ENCODE measurements around the gene ST6GALNAC1. TPM values are rescaled to one million over a fixed set of nuclear protein-coding genes. Genes with fewer than 3 reads are reported as not detected.

The ST6GALNAC1 gene
- total and polyA plus RNA-seq, 2 of the 13 experiments (the other 11 are each of a cell fraction or from before 2014, with no cell fraction given) = not detected

- no peak for TF ChIP-seq JUNB (CRISPR knock-in tag; IDR thresholded peaks at IDR 0.05; ENCODE audit: borderline replicate concordance)
- TF ChIP-seq HOXA3 (CRISPR knock-in tag; IDR thresholded peaks at IDR 0.05) = peak; percentile 54; the same call in 1 of the 2 replicates
- TF ChIP-seq TBX2 (CRISPR knock-in tag; IDR thresholded peaks at IDR 0.05; ENCODE audit: borderline replicate concordance) = 0 out of 2 replicates have a peak, but pooled peaks have one; percentile 59
- no peak for TF ChIP-seq ZHX2 (IDR thresholded peaks at IDR 0.05; ENCODE audit: low read depth)
- TF ChIP-seq ZHX2 (CRISPR knock-in tag; IDR thresholded peaks at IDR 0.05; ENCODE audit: borderline replicate concordance) = no peak
- TF ChIP-seq ZNF646 (CRISPR knock-in tag; IDR thresholded peaks at IDR 0.05) = no peak
- TF ChIP-seq BATF2 (CRISPR knock-in tag; IDR thresholded peaks at IDR 0.05) = no peak
- TF ChIP-seq ZNF788 (CRISPR knock-in tag; IDR thresholded peaks at IDR 0.05; ENCODE audit: borderline replicate concordance) = peak; percentile 42; the same call in 1 of the 2 replicates
- no peak for TF ChIP-seq HHEX (CRISPR knock-in tag; IDR thresholded peaks at IDR 0.05)
- no peak for TF ChIP-seq ZNF619 (CRISPR knock-in tag; IDR thresholded peaks at IDR 0.05)
- TF ChIP-seq ZHX1 (CRISPR knock-in tag; IDR thresholded peaks at IDR 0.05; ENCODE audit: low read depth) = no peak; the same call in 1 of the 2 replicates
- TF ChIP-seq DDIT3 (CRISPR knock-in tag; IDR thresholded peaks at IDR 0.05) = no peak
- TF ChIP-seq NR2F6 (IDR thresholded peaks at IDR 0.05) = no peak
- TF ChIP-seq NR2F6 (CRISPR knock-in tag; IDR thresholded peaks at IDR 0.05) = no peak
- TF ChIP-seq ZNF792 (CRISPR knock-in tag; IDR thresholded peaks at IDR 0.05) = no peak
These were observed 45.5 kb downstream of the ST6GALNAC1 start (continued) for GRCh38 chr17:76598004-76598439.

Data from HepG2 (cell line).